ENCODE results near the gene TRPM8. TPM values are rescaled to one million over a fixed set of nuclear protein-coding genes. Genes with fewer than 3 reads are reported as not detected.

TRPM8 gene
- total and polyA plus RNA-seq, 2 experiments from 2014 or later: 0.11 to 0.14 TPM

GRCh38 chr2:233982421-233983121 lies 65.4 kb downstream of the TRPM8 start:
- Histone ChIP-seq H4K20me1 (replicated peaks; ENCODE audit: insufficient read depth) (no peaks in the 10 kb centered on the region), H3K27ac (ENCODE audit: low read depth) (no peak overlapping the region), H3K36me3 (ENCODE audit: insufficient read depth) (no peaks in the 10 kb centered on the region), H3K79me2 (replicated peaks; ENCODE audit: insufficient read depth) (no peaks in the 10 kb centered on the region), H3K9me2 (ENCODE audit: insufficient read depth) (no peaks in the 10 kb centered on the region), H3F3A (replicated peaks; ENCODE audit: low read depth) (no peaks in the 10 kb centered on the region), H3K4me2 (no peak overlapping the region), H2AFZ (no peak overlapping the region), H3K4me3 (no peak overlapping the region), H3K27me3 (ENCODE audit: insufficient read depth) (no peaks in the 10 kb centered on the region), H3K4me1 (ENCODE audit: insufficient read depth) (no peaks in the 10 kb centered on the region)
- Mint-ChIP-seq H3K27ac (no peak overlapping the region), H3K9me3 (peaks cover 11% of the 10 kb centered on the region; the same call in 2 of the 3 replicates), H3K27me3 (ENCODE audit: insufficient read depth, low read depth, poor library complexity) (no peaks in the 10 kb centered on the region), H3K4me1 (no peaks in the 10 kb centered on the region; the same call in 2 of the 3 replicates), H3K36me3 (ENCODE audit: low read depth) (0 out of 3 replicates have a peak, but pooled peaks cover 6% of the 10 kb centered on the region), H3K4me3 (no peak overlapping the region)
- no peak for DNase-seq (ENCODE audit: low spot score)
- no peak for ATAC-seq
- TF ChIP-seq EZH2 (IDR thresholded peaks at IDR 0.05; ENCODE audit: low read depth, unreplicated experiment) (no peak), REST (IDR thresholded peaks at IDR 0.05; ENCODE audit: unreplicated experiment) (no peak), ZNF331 (CRISPR knock-in tag; IDR thresholded peaks at IDR 0.05; ENCODE audit: low read depth) (no peak), ZNF114 (CRISPR knock-in tag; IDR thresholded peaks at IDR 0.05) (no peak), NANOG (IDR thresholded peaks at IDR 0.05; ENCODE audit: borderline replicate concordance) (no peak), POLR2AphosphoS5 (IDR thresholded peaks at IDR 0.05; ENCODE audit: low read depth) (no peak)

GRCh38 chr2:233983445-233983844 lies 66.3 kb downstream of the TRPM8 start:
- H4K20me1 ChIP-seq (replicated peaks; ENCODE audit: insufficient read depth): no peaks in the 10 kb centered on the region
- no peaks in the 10 kb centered on the region for H3K4me1 ChIP-seq (ENCODE audit: insufficient read depth)
- Mint-ChIP-seq H3K27me3 (ENCODE audit: insufficient read depth, low read depth, poor library complexity) (no peaks in the 10 kb centered on the region), H3K4me1 (no peaks in the 10 kb centered on the region), H3K4me3 (no peak overlapping the region), H3K9me3 (peaks cover 11% of the 10 kb centered on the region; the same call in 2 of the 3 replicates), H3K27ac (no peak overlapping the region), H3K36me3 (ENCODE audit: low read depth) (0 out of 3 replicates have a peak, but pooled peaks cover 6% of the 10 kb centered on the region)
- H3F3A ChIP-seq (replicated peaks; ENCODE audit: low read depth): no peaks in the 10 kb centered on the region
- no peak overlapping the region for H2AFZ ChIP-seq
- H3K36me3 ChIP-seq (ENCODE audit: insufficient read depth): no peaks in the 10 kb centered on the region
- H3K4me3 ChIP-seq: no peak overlapping the region
- no peak overlapping the region for H3K4me2 ChIP-seq
- DNase-seq (ENCODE audit: low spot score): no peak
- no peak overlapping the region for H3K27ac ChIP-seq (ENCODE audit: low read depth)
- no peak for TF ChIP-seq EZH2 (IDR thresholded peaks at IDR 0.05; ENCODE audit: low read depth, unreplicated experiment)
- TF ChIP-seq ZNF331 (CRISPR knock-in tag; IDR thresholded peaks at IDR 0.05; ENCODE audit: low read depth): no peak
- no peak for TF ChIP-seq CTCF (conservative IDR thresholded peaks at IDR 0.05; ENCODE audit: low read depth in 2 of 2)
- TF ChIP-seq ZNF114 (CRISPR knock-in tag; IDR thresholded peaks at IDR 0.05): no peak
- H3K79me2 ChIP-seq (replicated peaks; ENCODE audit: insufficient read depth): no peaks in the 10 kb centered on the region
- H3K27me3 ChIP-seq (ENCODE audit: insufficient read depth): no peaks in the 10 kb centered on the region
- ATAC-seq: no peak
- H3K9me2 ChIP-seq (ENCODE audit: insufficient read depth): no peaks in the 10 kb centered on the region

All from GM23338 (cell line).